WTC11 (cell line): ENCODE results near the gene HPCAL1. TPM values are rescaled to one million over a fixed set of nuclear protein-coding genes. Genes with fewer than 3 reads are reported as not detected.

Experiments
- ATAC-seq: fragments of 200-7000 bp; cut with Tn5 transposase; 2 replicates; pipeline ENCODE4 v1.10.0; 2021; ENCODE audit warnings: mild to moderate bottlenecking, moderate library complexity
- CTCF ChIA-PET: fragments of 300-600 bp; sonication (Branson Sonifier 250); formaldehyde crosslinking; loops from one replicate; lab custom pipeline; 2021; ENCODE audit warnings: antibody characterized with exemption; lab: Charles Lee
- POLR2A ChIA-PET: fragments of 350-600 bp; sonication (Branson Sonifier 250); formaldehyde crosslinking; loops from one replicate; lab custom pipeline; 2021; ENCODE audit warnings: antibody characterized with exemption; lab: Charles Lee
- DNase-seq: peaks from one replicate; pipeline ENCODE4 v3.0.0; 2021; ENCODE audit warnings: low spot score
- H3K27ac Mint-ChIP-seq: 2 replicates; pipeline ENCODE4 v1.8.0; 2021; ENCODE audit warnings: mixed read lengths
- H3K27me3 Mint-ChIP-seq: 2 replicates; pipeline ENCODE4 v1.8.0; 2021; ENCODE audit warnings: low read depth, mild to moderate bottlenecking, moderate library complexity, mixed read lengths
- H3K36me3 Mint-ChIP-seq: 2 replicates; pipeline ENCODE4 v1.8.0; 2021; ENCODE audit warnings: mixed read lengths
- H3K4me1 Mint-ChIP-seq: 2 replicates; pipeline ENCODE4 v1.8.0; 2022; ENCODE audit warnings: mixed read lengths
- H3K4me3 Mint-ChIP-seq: 2 replicates; pipeline ENCODE4 v1.8.0; 2021; ENCODE audit warnings: mild to moderate bottlenecking, moderate library complexity, mixed read lengths
- H3K9me3 Mint-ChIP-seq: 2 replicates; pipeline ENCODE4 v1.8.0; 2021; ENCODE audit warnings: mixed read lengths
- ELF4 ChIP-seq: sonication (generic); formaldehyde crosslinking; IDR thresholded peaks from 2 replicates; pipeline ENCODE4 v1.8.1; 2022; ENCODE audit warnings: low read depth, mild to moderate bottlenecking, moderate library complexity, missing genetic modification reagents
- ESRRA ChIP-seq: sonication (generic); formaldehyde crosslinking; IDR thresholded peaks from 2 replicates; pipeline ENCODE4 v1.8.1; 2022; ENCODE audit warnings: mild to moderate bottlenecking, missing genetic modification reagents, borderline replicate concordance
- GABPB1 ChIP-seq: sonication (generic); formaldehyde crosslinking; IDR thresholded peaks from 2 replicates; pipeline ENCODE4 v1.8.1; 2023; ENCODE audit warnings: mild to moderate bottlenecking, missing genetic modification reagents
- GRHL2 ChIP-seq: fragments of 250-450 bp; sonication (Bioruptor Pico); IDR thresholded peaks from 2 replicates; pipeline ENCODE4 v1.8.0; 2022; ENCODE audit warnings: mild to moderate bottlenecking, moderate library complexity; ENCODE audit not compliant: insufficient replicate concordance, severe bottlenecking
- KAT7 ChIP-seq: sonication (generic); formaldehyde crosslinking; IDR thresholded peaks from 2 replicates; pipeline ENCODE4 v1.8.1; 2023; ENCODE audit warnings: missing genetic modification reagents, mild to moderate bottlenecking, borderline replicate concordance
- MXD4 ChIP-seq: fragments of 250-450 bp; sonication (Bioruptor Pico); IDR thresholded peaks from 2 replicates; pipeline ENCODE4 v1.8.0; 2021; ENCODE audit warnings: mild to moderate bottlenecking, moderate library complexity, borderline replicate concordance
- NFE2L1 ChIP-seq: sonication (generic); formaldehyde crosslinking; IDR thresholded peaks from 2 replicates; pipeline ENCODE4 v1.8.1; 2023; ENCODE audit warnings: missing genetic modification reagents
- NR3C1 ChIP-seq: sonication (generic); formaldehyde crosslinking; conservative IDR thresholded peaks from 2 replicates; pipeline ENCODE4 v1.8.1; 2023; ENCODE audit warnings: low read depth, mild to moderate bottlenecking, missing genetic modification reagents
- PRRX2 ChIP-seq: fragments of 250-450 bp; sonication (Bioruptor Pico); IDR thresholded peaks from 2 replicates; pipeline ENCODE4 v1.8.0; 2021; ENCODE audit warnings: mild to moderate bottlenecking
- SMAD4 ChIP-seq: sonication (generic); formaldehyde crosslinking; IDR thresholded peaks from 2 replicates; pipeline ENCODE4 v1.8.0; 2022; ENCODE audit warnings: mild to moderate bottlenecking, missing genetic modification reagents
- SOX15 ChIP-seq: fragments of 250-450 bp; sonication (Bioruptor Pico); IDR thresholded peaks from 2 replicates; pipeline ENCODE4 v1.9.0; 2021; ENCODE audit warnings: mild to moderate bottlenecking
- SP1 ChIP-seq: sonication (generic); formaldehyde crosslinking; conservative IDR thresholded peaks from 2 replicates; pipeline ENCODE4 v1.8.1; 2022; ENCODE audit warnings: missing genetic modification reagents
- ZNF396 ChIP-seq: fragments of 250-450 bp; sonication (Bioruptor Pico); IDR thresholded peaks from 2 replicates; pipeline ENCODE4 v1.8.0; 2021; ENCODE audit warnings: mild to moderate bottlenecking, moderate library complexity, borderline replicate concordance
- total RNA-seq: library from RNA; stranded (reverse); gene quantifications from 3 replicates; pipeline ENCODE4 v1.2.3, GENCODE V29; 2021
- TF ChIP-seq, protein P1 (sequence below): sonication (generic); formaldehyde crosslinking; IDR thresholded peaks from 2 replicates; pipeline ENCODE4 v1.8.1; 2023; ENCODE audit warnings: mild to moderate bottlenecking, missing genetic modification reagents, borderline replicate concordance
- TF ChIP-seq, protein P2 (sequence below): fragments of 250-450 bp; sonication (Bioruptor Pico); IDR thresholded peaks from 2 replicates; pipeline ENCODE4 v2.1.2; 2022; ENCODE audit warnings: mild to moderate bottlenecking, moderate library complexity
- TF ChIP-seq, protein P3 (sequence below): sonication (generic); formaldehyde crosslinking; IDR thresholded peaks from 2 replicates; pipeline ENCODE4 v1.8.0; 2022; ENCODE audit warnings: mild to moderate bottlenecking, missing genetic modification reagents
- TF ChIP-seq, protein P4 (sequence below): sonication (generic); formaldehyde crosslinking; IDR thresholded peaks from 2 replicates; pipeline ENCODE4 v1.8.1; 2023; ENCODE audit warnings: mild to moderate bottlenecking, missing genetic modification reagents
- TF ChIP-seq, protein P5 (sequence below): fragments of 250-450 bp; sonication (Bioruptor Pico); IDR thresholded peaks from 2 replicates; pipeline ENCODE4 v1.9.0; 2021; ENCODE audit warnings: moderate library complexity, mild to moderate bottlenecking, inconsistent platforms, borderline replicate concordance
- TF ChIP-seq, protein P6 (sequence below): fragments of 250-450 bp; sonication (Bioruptor Pico); IDR thresholded peaks from 2 replicates; pipeline ENCODE4 v1.9.0; 2021; ENCODE audit warnings: mild to moderate bottlenecking
- TF ChIP-seq, protein P7 (sequence below): sonication (generic); formaldehyde crosslinking; IDR thresholded peaks from 2 replicates; pipeline ENCODE4 v1.8.0; 2022; ENCODE audit warnings: missing genetic modification reagents

The HPCAL1 gene
- total RNA-seq, 1 experiment from 2014 or later, result 11.8 TPM

DNA sequence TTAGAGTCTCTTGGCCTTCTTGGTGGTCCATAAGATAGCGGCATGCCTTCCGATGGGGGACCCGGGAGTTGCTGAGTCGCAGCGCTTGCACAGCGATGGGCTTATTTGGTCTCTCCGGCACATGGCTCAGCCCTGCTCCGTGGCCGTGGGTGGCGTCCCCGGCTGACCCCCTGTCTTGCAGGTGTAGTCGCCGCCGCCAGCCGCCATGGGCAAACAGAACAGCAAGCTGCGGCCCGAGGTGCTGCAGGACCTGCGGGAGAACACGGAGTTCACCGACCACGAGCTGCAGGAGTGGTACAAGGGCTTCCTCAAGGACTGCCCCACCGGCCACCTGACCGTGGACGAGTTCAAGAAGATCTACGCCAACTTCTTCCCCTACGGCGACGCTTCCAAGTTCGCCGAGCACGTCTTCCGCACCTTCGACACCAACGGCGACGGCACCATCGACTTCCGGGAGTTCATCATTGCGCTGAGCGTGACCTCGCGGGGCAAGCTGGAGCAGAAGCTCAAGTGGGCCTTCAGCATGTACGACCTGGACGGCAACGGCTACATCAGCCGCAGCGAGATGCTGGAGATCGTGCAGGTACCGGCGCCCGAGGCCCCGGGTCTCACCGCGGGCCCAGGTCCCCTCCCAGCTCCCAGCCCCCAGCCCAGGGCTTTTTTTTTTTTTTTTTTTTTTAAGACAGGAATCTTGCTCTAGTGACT, 117.0 kb downstream of the HPCAL1 start (continued):
- TF ChIP-seq, protein P1, sequence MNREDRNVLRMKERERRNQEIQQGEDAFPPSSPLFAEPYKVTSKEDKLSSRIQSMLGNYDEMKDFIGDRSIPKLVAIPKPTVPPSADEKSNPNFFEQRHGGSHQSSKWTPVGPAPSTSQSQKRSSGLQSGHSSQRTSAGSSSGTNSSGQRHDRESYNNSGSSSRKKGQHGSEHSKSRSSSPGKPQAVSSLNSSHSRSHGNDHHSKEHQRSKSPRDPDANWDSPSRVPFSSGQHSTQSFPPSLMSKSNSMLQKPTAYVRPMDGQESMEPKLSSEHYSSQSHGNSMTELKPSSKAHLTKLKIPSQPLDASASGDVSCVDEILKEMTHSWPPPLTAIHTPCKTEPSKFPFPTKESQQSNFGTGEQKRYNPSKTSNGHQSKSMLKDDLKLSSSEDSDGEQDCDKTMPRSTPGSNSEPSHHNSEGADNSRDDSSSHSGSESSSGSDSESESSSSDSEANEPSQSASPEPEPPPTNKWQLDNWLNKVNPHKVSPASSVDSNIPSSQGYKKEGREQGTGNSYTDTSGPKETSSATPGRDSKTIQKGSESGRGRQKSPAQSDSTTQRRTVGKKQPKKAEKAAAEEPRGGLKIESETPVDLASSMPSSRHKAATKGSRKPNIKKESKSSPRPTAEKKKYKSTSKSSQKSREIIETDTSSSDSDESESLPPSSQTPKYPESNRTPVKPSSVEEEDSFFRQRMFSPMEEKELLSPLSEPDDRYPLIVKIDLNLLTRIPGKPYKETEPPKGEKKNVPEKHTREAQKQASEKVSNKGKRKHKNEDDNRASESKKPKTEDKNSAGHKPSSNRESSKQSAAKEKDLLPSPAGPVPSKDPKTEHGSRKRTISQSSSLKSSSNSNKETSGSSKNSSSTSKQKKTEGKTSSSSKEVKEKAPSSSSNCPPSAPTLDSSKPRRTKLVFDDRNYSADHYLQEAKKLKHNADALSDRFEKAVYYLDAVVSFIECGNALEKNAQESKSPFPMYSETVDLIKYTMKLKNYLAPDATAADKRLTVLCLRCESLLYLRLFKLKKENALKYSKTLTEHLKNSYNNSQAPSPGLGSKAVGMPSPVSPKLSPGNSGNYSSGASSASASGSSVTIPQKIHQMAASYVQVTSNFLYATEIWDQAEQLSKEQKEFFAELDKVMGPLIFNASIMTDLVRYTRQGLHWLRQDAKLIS, result no peak
- TF ChIP-seq NR3C1 (CRISPR knock-in tag), result no peak
- no peak for TF ChIP-seq SMAD4
- no peak for TF ChIP-seq GABPB1 (CRISPR knock-in tag)
- no peak for TF ChIP-seq GRHL2 (CRISPR knock-in tag)
- no peak for TF ChIP-seq SP1 (CRISPR knock-in tag)
- no peak for TF ChIP-seq ELF4
- no peak for TF ChIP-seq PRRX2
- TF ChIP-seq, protein P2, sequence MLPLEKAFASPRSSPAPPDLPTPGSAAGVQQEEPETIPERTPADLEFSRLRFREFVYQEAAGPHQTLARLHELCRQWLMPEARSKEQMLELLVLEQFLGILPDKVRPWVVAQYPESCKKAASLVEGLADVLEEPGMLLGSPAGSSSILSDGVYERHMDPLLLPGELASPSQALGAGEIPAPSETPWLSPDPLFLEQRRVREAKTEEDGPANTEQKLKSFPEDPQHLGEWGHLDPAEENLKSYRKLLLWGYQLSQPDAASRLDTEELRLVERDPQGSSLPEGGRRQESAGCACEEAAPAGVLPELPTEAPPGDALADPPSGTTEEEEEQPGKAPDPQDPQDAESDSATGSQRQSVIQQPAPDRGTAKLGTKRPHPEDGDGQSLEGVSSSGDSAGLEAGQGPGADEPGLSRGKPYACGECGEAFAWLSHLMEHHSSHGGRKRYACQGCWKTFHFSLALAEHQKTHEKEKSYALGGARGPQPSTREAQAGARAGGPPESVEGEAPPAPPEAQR (CRISPR knock-in tag), result no peak

DNA sequence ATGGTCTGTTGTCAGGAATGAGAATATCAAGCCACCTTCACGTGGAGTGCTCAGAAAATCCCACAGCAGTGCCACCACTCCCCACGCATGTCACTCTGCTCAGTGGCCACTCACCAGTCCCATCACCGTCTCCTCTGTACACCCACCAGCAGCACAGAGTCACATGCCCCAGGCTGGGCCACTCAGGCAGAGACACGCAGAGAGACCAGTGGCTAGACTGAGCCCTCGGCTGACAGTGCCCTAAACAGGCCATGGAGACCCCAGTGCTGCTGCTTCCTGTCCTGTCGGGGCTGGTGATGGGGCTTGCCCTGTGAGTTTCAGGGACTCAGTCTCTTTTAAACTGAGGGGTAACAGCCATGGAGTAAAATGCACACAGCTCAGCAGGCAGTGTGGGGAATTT, 119.5 kb downstream of the HPCAL1 start:
- POLR2A ChIA-PET, result interaction anchor here (0.5 kb wide), 1 partner anchor 289 kb away, joined by 3 read pairs; no protein-coding TSS in a partner anchor
- Mint-ChIP-seq H3K27me3 (no peaks in the 10 kb centered on the region), H3K9me3 (no peaks in the 10 kb centered on the region), H3K27ac (no peak overlapping the region), H3K36me3 (no peaks in the 10 kb centered on the region), H3K4me3 (no peak overlapping the region), H3K4me1 (no peaks in the 10 kb centered on the region)
- CTCF ChIA-PET, result interaction anchor here (1.1 kb wide), 1 partner anchor 14 kb away, joined by 4 read pairs; no protein-coding TSS in a partner anchor
- ATAC-seq (no peak), DNase-seq (no peak)
- TF ChIP-seq MXD4 (CRISPR knock-in tag) (no peak), ZNF396 (CRISPR knock-in tag) (no peak), SMAD4 (no peak), ESRRA (CRISPR knock-in tag) (no peak), NFE2L1 (CRISPR knock-in tag) (no peak), SOX15 (CRISPR knock-in tag) (no peak), GRHL2 (CRISPR knock-in tag) (no peak), KAT7 (CRISPR knock-in tag) (no peak)
- TF ChIP-seq, protein P3, sequence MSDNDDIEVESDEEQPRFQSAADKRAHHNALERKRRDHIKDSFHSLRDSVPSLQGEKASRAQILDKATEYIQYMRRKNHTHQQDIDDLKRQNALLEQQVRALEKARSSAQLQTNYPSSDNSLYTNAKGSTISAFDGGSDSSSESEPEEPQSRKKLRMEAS (CRISPR knock-in tag), result no peak
- TF ChIP-seq, protein P4, sequence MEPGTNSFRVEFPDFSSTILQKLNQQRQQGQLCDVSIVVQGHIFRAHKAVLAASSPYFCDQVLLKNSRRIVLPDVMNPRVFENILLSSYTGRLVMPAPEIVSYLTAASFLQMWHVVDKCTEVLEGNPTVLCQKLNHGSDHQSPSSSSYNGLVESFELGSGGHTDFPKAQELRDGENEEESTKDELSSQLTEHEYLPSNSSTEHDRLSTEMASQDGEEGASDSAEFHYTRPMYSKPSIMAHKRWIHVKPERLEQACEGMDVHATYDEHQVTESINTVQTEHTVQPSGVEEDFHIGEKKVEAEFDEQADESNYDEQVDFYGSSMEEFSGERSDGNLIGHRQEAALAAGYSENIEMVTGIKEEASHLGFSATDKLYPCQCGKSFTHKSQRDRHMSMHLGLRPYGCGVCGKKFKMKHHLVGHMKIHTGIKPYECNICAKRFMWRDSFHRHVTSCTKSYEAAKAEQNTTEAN (CRISPR knock-in tag), result no peak
- TF ChIP-seq, protein P5, sequence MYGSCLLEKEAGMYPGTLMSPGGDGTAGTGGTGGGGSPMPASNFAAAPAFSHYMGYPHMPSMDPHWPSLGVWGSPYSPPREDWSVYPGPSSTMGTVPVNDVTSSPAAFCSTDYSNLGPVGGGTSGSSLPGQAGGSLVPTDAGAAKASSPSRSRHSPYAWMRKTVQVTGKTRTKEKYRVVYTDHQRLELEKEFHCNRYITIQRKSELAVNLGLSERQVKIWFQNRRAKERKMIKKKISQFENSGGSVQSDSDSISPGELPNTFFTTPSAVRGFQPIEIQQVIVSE (CRISPR knock-in tag), result no peak
- TF ChIP-seq, protein P6, sequence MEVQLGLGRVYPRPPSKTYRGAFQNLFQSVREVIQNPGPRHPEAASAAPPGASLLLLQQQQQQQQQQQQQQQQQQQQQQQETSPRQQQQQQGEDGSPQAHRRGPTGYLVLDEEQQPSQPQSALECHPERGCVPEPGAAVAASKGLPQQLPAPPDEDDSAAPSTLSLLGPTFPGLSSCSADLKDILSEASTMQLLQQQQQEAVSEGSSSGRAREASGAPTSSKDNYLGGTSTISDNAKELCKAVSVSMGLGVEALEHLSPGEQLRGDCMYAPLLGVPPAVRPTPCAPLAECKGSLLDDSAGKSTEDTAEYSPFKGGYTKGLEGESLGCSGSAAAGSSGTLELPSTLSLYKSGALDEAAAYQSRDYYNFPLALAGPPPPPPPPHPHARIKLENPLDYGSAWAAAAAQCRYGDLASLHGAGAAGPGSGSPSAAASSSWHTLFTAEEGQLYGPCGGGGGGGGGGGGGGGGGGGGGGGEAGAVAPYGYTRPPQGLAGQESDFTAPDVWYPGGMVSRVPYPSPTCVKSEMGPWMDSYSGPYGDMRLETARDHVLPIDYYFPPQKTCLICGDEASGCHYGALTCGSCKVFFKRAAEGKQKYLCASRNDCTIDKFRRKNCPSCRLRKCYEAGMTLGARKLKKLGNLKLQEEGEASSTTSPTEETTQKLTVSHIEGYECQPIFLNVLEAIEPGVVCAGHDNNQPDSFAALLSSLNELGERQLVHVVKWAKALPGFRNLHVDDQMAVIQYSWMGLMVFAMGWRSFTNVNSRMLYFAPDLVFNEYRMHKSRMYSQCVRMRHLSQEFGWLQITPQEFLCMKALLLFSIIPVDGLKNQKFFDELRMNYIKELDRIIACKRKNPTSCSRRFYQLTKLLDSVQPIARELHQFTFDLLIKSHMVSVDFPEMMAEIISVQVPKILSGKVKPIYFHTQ (CRISPR knock-in tag), result no peak
- TF ChIP-seq, protein P7, sequence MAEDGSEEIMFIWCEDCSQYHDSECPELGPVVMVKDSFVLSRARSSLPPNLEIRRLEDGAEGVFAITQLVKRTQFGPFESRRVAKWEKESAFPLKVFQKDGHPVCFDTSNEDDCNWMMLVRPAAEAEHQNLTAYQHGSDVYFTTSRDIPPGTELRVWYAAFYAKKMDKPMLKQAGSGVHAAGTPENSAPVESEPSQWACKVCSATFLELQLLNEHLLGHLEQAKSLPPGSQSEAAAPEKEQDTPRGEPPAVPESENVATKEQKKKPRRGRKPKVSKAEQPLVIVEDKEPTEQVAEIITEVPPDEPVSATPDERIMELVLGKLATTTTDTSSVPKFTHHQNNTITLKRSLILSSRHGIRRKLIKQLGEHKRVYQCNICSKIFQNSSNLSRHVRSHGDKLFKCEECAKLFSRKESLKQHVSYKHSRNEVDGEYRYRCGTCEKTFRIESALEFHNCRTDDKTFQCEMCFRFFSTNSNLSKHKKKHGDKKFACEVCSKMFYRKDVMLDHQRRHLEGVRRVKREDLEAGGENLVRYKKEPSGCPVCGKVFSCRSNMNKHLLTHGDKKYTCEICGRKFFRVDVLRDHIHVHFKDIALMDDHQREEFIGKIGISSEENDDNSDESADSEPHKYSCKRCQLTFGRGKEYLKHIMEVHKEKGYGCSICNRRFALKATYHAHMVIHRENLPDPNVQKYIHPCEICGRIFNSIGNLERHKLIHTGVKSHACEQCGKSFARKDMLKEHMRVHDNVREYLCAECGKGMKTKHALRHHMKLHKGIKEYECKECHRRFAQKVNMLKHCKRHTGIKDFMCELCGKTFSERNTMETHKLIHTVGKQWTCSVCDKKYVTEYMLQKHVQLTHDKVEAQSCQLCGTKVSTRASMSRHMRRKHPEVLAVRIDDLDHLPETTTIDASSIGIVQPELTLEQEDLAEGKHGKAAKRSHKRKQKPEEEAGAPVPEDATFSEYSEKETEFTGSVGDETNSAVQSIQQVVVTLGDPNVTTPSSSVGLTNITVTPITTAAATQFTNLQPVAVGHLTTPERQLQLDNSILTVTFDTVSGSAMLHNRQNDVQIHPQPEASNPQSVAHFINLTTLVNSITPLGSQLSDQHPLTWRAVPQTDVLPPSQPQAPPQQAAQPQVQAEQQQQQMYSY (CRISPR knock-in tag), result no peak
